GM12878 (cell line): ENCODE data around the gene KCNE4. TPM values are rescaled to one million over a fixed set of nuclear protein-coding genes. Genes with fewer than 3 reads are reported as not detected.

Experiments used
- ATAC-seq: fragments of 200-7000 bp; cut with Tn5 transposase; 3 replicates; pipeline ENCODE4 v1.9.1; 2020; ENCODE audit warnings: mild to moderate bottlenecking, moderate library complexity
- BruUV-seq: library from RNA; stranded (reverse); fragments of 400-500 nt; replicated peaks from 2 replicates; lab custom pipeline; 2021; lab: Mats Ljungman, UMichigan
- CTCF ChIA-PET: fragments of 300-600 bp; sonication (Branson Sonifier 250); formaldehyde crosslinking; extraction: SDS; loops from one replicate; lab custom pipeline; 2021; ENCODE audit warnings: inconsistent platforms; lab: Yijun Ruan, JAX
- POLR2A ChIA-PET: fragments of 350-600 bp; formaldehyde crosslinking; extraction: SDS; loops from one replicate; lab custom pipeline; 2021; ENCODE audit warnings: inconsistent platforms; lab: Charles Lee
- RAD21 ChIA-PET: fragments of 300-600 bp; sonication (Branson Sonifier 250); formaldehyde crosslinking; loops from one replicate; lab custom pipeline; 2023; ENCODE audit warnings: antibody characterized with exemption; ENCODE audit not compliant: unreplicated experiment; lab: Charles Lee
- SMC1A ChIA-PET: fragments of 300-600 bp; sonication (Branson Sonifier 250); formaldehyde crosslinking; loops from one replicate; lab custom pipeline; 2023; ENCODE audit not compliant: unreplicated experiment, uncharacterized antibody; lab: Charles Lee
- DNase-seq: peaks from one replicate; pipeline ENCODE4 v3.0.0-alpha.2; 2011; ENCODE audit warnings: low read depth, low spot score
- FAIRE-seq: peaks from 3 replicates; lab custom pipeline; 2011; peaks lifted over from hg19 to GRCh38; lab: Jason Lieb, UNC
- H2AFZ ChIP-seq: 2 replicates; pipeline ENCODE4 v1.6.0; 2011; ENCODE audit warnings: low read depth, low read length, control low read depth; ENCODE audit not compliant: control insufficient read depth
- H3K27ac ChIP-seq: 2 replicates; pipeline ENCODE4 v1.5.1; 2011; ENCODE audit warnings: control low read depth; ENCODE audit not compliant: control insufficient read depth, insufficient read depth
- H3K27me3 ChIP-seq, 2 experiments: replicated peaks in 1 of 2; 2 replicates each; pipeline versions ENCODE4 v1.6.0 to v1.6.1; 2011; ENCODE audit warnings: low read length in 1 of 2; ENCODE audit not compliant: control insufficient read depth in 2 of 2, insufficient read depth in 2 of 2
- H3K36me3 ChIP-seq, 2 experiments: 2 replicates each; pipeline ENCODE4 v1.5.1; 2011; ENCODE audit warnings: low read length in 1 of 2; ENCODE audit not compliant: control insufficient read depth in 2 of 2, insufficient read depth in 2 of 2
- H3K4me1 ChIP-seq: 2 replicates; pipeline ENCODE4 v1.6.1; 2011; ENCODE audit warnings: mild to moderate bottlenecking, low read length, moderate library complexity, mixed read lengths; ENCODE audit not compliant: control insufficient read depth, insufficient read depth
- H3K4me2 ChIP-seq: 2 replicates; pipeline ENCODE4 v1.6.0; 2011; ENCODE audit warnings: control low read depth; ENCODE audit not compliant: control insufficient read depth, insufficient read depth
- H3K4me3 ChIP-seq: fragments of 200-600 bp; sonication (generic); 2 replicates; pipeline ENCODE4 v1.5.1; 2016
- H3K79me2 ChIP-seq: 2 replicates; pipeline ENCODE4 v1.6.0; 2011; ENCODE audit warnings: low read length; ENCODE audit not compliant: control insufficient read depth, insufficient read depth
- H3K9ac ChIP-seq: 2 replicates; pipeline ENCODE4 v1.8.0; 2011; ENCODE audit warnings: low read length, control low read depth, mixed read lengths; ENCODE audit not compliant: control insufficient read depth, insufficient read depth
- H3K9me3 ChIP-seq: replicated peaks from 3 replicates; pipeline ENCODE4 v1.5.1; 2011; ENCODE audit warnings: mild to moderate bottlenecking, low read length; ENCODE audit not compliant: control insufficient read depth, insufficient read depth
- H4K20me1 ChIP-seq: 2 replicates; pipeline ENCODE4 v1.6.0; 2011; ENCODE audit not compliant: control insufficient read depth, insufficient read depth
- BHLHE40 ChIP-seq, 2 experiments: fragments of 450-650 bp in 1 of 2; IDR thresholded peaks; 2 replicates each; pipeline ENCODE4 v1.6.1; 2011 to 2017; ENCODE audit warnings: low read depth in 2 of 2, borderline replicate concordance in 1 of 2, improper control_type of control experiment in 1 of 2, low read length in 1 of 2, mild to moderate bottlenecking in 1 of 2
- POU2F2 ChIP-seq: IDR thresholded peaks from 3 replicates; pipeline ENCODE4 v1.6.1; 2011; ENCODE audit warnings: low read depth, mild to moderate bottlenecking, low read length, borderline replicate concordance
- ZNF592 ChIP-seq: fragments of 450-650 bp; IDR thresholded peaks from 2 replicates; pipeline ENCODE4 v1.6.1; 2017; ENCODE audit warnings: mild to moderate bottlenecking, moderate library complexity
- WGBS: methylation state at CpG from one replicate; pipeline ENCODE4 v1.1.6; 2016; ENCODE audit warnings: low lambda C conversion rate; ENCODE audit not compliant: insufficient replicate concordance, insufficient coverage; ENCODE audit errors: missing lambda C conversion rate; 5-methylcytosine and 5-hydroxymethylcytosine counted together
- in situ Hi-C: fragments of 300-500 bp; cut with MboI; formaldehyde crosslinking; loops from 9 replicates; pipeline ENCODE4 v1.14.3; 2018; ENCODE audit warnings: mixed read lengths
- intact Hi-C: fragments of 100-400 bp; cut with micrococcal nuclease; formaldehyde crosslinking; loops from one replicate; pipeline ENCODE4 v1.14.2; 2022; ENCODE audit not compliant: unreplicated experiment
- polyA plus RNA-seq, 11 experiments: library from polyadenylated mRNA; depleted of rRNA in 4 of 11; unstranded in 6 of 11; stranded (reverse) in 5 of 11; fragments of >200 nt; fragmentation: Nextera tagmentation in 4 of 11; fragmentation: Illumina TruSeq in 1 of 11; extraction: Ambion mirVana in 4 of 11; extraction: Trizol in 1 of 11; gene quantifications; 1 replicate in 1 of 11; 2 replicates in 10 of 11; pipeline versions ENCODE4 v1.2.1 to v1.2.3, GENCODE V29; 2011 to 2016; ENCODE audit warnings: inconsistent platforms in 2 of 11, missing spikeins in 2 of 11, low read depth in 1 of 11
- total RNA-seq, 4 experiments: library from RNA; depleted of rRNA in 3 of 4; stranded (reverse); fragments of >200 nt in 3 of 4; fragmentation: Illumina TruSeq in 1 of 4; extraction: Trizol in 1 of 4; gene quantifications; 2 replicates each; pipeline versions ENCODE4 v1.2.1 to v1.2.3, GENCODE V29; 2013 to 2021
- TF ChIP-seq, protein P1 (sequence below): IDR thresholded peaks from 2 replicates; pipeline ENCODE4 v1.6.1; 2012; ENCODE audit warnings: low read depth, low read length, improper control_type of control experiment

The KCNE4 gene
- total and polyA plus RNA-seq, 10 of the 15 experiments (the other 5 are each of a cell fraction or from before 2014, with no cell fraction given), result 0.30 TPM; not detected in 9

DNA sequence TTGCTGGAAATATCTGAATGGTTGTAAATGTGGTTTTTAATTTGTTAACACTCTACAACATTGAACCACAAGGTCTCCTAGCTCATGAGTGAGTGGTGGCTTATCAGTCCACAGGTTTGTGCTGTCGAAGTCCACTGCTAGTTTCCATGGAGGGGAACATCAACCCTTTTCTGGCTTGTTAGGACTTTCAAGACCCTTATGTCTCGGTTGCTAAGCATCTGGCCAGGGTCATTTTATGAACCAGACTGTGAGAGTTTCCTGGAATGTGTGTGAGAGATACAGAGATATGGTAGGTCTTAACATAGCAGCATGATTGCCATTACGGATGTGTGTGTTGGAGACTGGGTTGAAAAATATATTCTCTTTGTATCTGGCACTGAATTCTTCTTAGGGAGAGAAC is 36.9 kb downstream of the KCNE4 start:
- ChIA-PET POLR2A (no interaction called here), CTCF (no interaction called here), SMC1A (no interaction called here), RAD21 (no interaction called here)
- WGBS, result 2% methylated on average over 3 of the region's 3 CpGs
- H3K27ac ChIP-seq, result no peak overlapping the region
- FAIRE-seq (no peak), ATAC-seq (no peak), DNase-seq (no peak)
- H4K20me1 ChIP-seq, result no peaks in the 10 kb centered on the region
- BruUV-seq, result no TSS peak
- H3K4me1 ChIP-seq, result no peaks in the 10 kb centered on the region
- H3K27me3 ChIP-seq, result no peaks in the 10 kb centered on the region
- H3K36me3 ChIP-seq, result no peaks in the 10 kb centered on the region
- no peak overlapping the region for H2AFZ ChIP-seq
- TF ChIP-seq, protein P1, sequence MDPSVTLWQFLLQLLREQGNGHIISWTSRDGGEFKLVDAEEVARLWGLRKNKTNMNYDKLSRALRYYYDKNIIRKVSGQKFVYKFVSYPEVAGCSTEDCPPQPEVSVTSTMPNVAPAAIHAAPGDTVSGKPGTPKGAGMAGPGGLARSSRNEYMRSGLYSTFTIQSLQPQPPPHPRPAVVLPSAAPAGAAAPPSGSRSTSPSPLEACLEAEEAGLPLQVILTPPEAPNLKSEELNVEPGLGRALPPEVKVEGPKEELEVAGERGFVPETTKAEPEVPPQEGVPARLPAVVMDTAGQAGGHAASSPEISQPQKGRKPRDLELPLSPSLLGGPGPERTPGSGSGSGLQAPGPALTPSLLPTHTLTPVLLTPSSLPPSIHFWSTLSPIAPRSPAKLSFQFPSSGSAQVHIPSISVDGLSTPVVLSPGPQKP, result no peak
- TF ChIP-seq BHLHE40 (IDR thresholded peaks at IDR 0.05; ENCODE audit: borderline replicate concordance in 1 of 2, low read depth in 2 of 2, low read length in 1 of 2), result no peak
- TF ChIP-seq ZNF592, result no peak
- no peak for TF ChIP-seq POU2F2
- intact Hi-C loops, result no loop called here
- in situ Hi-C loops, result no loop called here
- no peak overlapping the region for H3K4me3 ChIP-seq
- no peaks in the 10 kb centered on the region for H3K79me2 ChIP-seq
- H3K9ac ChIP-seq, result no peak overlapping the region
- H3K4me2 ChIP-seq, result no peak overlapping the region
- no peaks in the 10 kb centered on the region; the same call in 2 of the 3 replicates for H3K9me3 ChIP-seq
